Caco-2 (cell line): ENCODE results near the gene SYPL2. TPM values are rescaled to one million over a fixed set of nuclear protein-coding genes. Genes with fewer than 3 reads are reported as not detected.

Source experiments
- BruUV-seq: library from RNA; stranded (reverse); fragments of 400-500 nt; replicated peaks from 2 replicates; lab custom pipeline; 2021; lab: Mats Ljungman, UMichigan
- CTCF ChIA-PET: fragments of 300-600 bp; sonication (Branson Sonifier 250); formaldehyde crosslinking; loops from one replicate; lab custom pipeline; 2022; ENCODE audit warnings: antibody characterized with exemption; lab: Charles Lee
- POLR2A ChIA-PET: fragments of 300-600 bp; sonication (Branson Sonifier 250); formaldehyde crosslinking; loops from one replicate; lab custom pipeline; 2022; ENCODE audit warnings: antibody characterized with exemption; lab: Charles Lee
- DNase-seq, 2 experiments: peaks; one replicate each; pipeline versions ENCODE4 v3.0.0 to v3.0.0-alpha.2; 2020 to 2022
- H3K27me3 ChIP-seq: replicated peaks from 2 replicates; pipeline ENCODE4 v1.6.0; 2011; ENCODE audit warnings: low read length; ENCODE audit not compliant: control insufficient read depth, insufficient read depth
- H3K36me3 ChIP-seq: 2 replicates; pipeline ENCODE4 v1.5.1; 2011; ENCODE audit warnings: low read length; ENCODE audit not compliant: control insufficient read depth, insufficient read depth
- H3K4me1 ChIP-seq: fragments of 250-450 bp; sonication (Bioruptor Pico); 2 replicates; pipeline ENCODE4 v1.5.1; 2020; ENCODE audit warnings: mild to moderate bottlenecking
- H3K4me3 ChIP-seq: 2 replicates; pipeline ENCODE4 v1.5.1; 2011; ENCODE audit warnings: low read depth, mild to moderate bottlenecking, control low read depth, low read length
- H3K9me3 ChIP-seq: fragments of 250-450 bp; sonication (Bioruptor Pico); 2 replicates; pipeline ENCODE4 v1.5.1; 2020; ENCODE audit warnings: mild to moderate bottlenecking, moderate library complexity
- H3K27ac Mint-ChIP-seq: one replicate; pipeline ENCODE4 v1.8.0; 2022; ENCODE audit warnings: mixed read lengths; ENCODE audit not compliant: unreplicated experiment
- H3K27me3 Mint-ChIP-seq: one replicate; pipeline ENCODE4 v1.8.0; 2022; ENCODE audit warnings: mixed read lengths; ENCODE audit not compliant: insufficient read depth, unreplicated experiment
- H3K36me3 Mint-ChIP-seq: one replicate; pipeline ENCODE4 v1.8.0; 2022; ENCODE audit warnings: mild to moderate bottlenecking, mixed read lengths; ENCODE audit not compliant: insufficient read depth, unreplicated experiment
- H3K4me1 Mint-ChIP-seq: one replicate; pipeline ENCODE4 v1.8.0; 2022; ENCODE audit warnings: low read depth, mixed read lengths; ENCODE audit not compliant: unreplicated experiment
- H3K4me3 Mint-ChIP-seq: one replicate; pipeline ENCODE4 v1.8.0; 2022; ENCODE audit warnings: mild to moderate bottlenecking, moderate library complexity, mixed read lengths; ENCODE audit not compliant: unreplicated experiment
- H3K9me3 Mint-ChIP-seq: one replicate; pipeline ENCODE4 v1.8.0; 2022; ENCODE audit warnings: mixed read lengths; ENCODE audit not compliant: unreplicated experiment
- CTCF ChIP-seq, 2 experiments: fragments of 200-600 bp in 1 of 2; IDR thresholded peaks; 1 replicate in 1 of 2; 2 replicates in 1 of 2; pipeline versions ENCODE4 v1.5.1 to v1.8.0; 2011 to 2022; ENCODE audit warnings: antibody characterized with exemption in 1 of 2, control low read depth in 1 of 2, inconsistent platforms in 1 of 2, low read depth in 1 of 2, low read length in 1 of 2, mild to moderate bottlenecking in 1 of 2, moderate library complexity in 1 of 2; ENCODE audit not compliant: insufficient read depth in 1 of 2, severe bottlenecking in 1 of 2, unreplicated experiment in 1 of 2
- intact Hi-C: fragments of 100-400 bp; cut with micrococcal nuclease; formaldehyde crosslinking; loops from one replicate; pipeline ENCODE4 v1.10.0; 2022; ENCODE audit not compliant: unreplicated experiment
- total RNA-seq: library from RNA; stranded (reverse); gene quantifications from 2 replicates; pipeline ENCODE4 v1.2.3, GENCODE V29; 2022

The SYPL2 gene
- total RNA-seq, 1 experiment from 2014 or later, result 0.45 TPM

GRCh38 chr1:109497449-109498160 is 31.3 kb downstream of the SYPL2 start:
- Histone ChIP-seq H3K9me3 (no peaks in the 10 kb centered on the region), H3K4me3 (no peak overlapping the region), H3K4me1 (no peaks in the 10 kb centered on the region), H3K27me3 (no peaks in the 10 kb centered on the region), H3K36me3 (no peaks in the 10 kb centered on the region)
- BruUV-seq, result no TSS peak
- ChIA-PET POLR2A (no interaction called here), CTCF (interaction anchor here (11.6 kb wide), 1 partner anchor 34 kb away, joined by 131 read pairs; no protein-coding TSS in a partner anchor)
- no peak for TF ChIP-seq CTCF (IDR thresholded peaks at IDR 0.05; ENCODE audit: insufficient read depth in 1 of 2, low read depth in 1 of 2, low read length in 1 of 2, severe bottlenecking in 1 of 2, unreplicated experiment in 1 of 2)
- peaks cover 6% of the 10 kb centered on the region for H3K36me3 Mint-ChIP-seq
- no peak overlapping the region for H3K4me3 Mint-ChIP-seq
- intact Hi-C loops, result loop anchor here (1.0 kb wide), 1 partner anchor 35 kb away; no protein-coding TSS in a partner anchor
- no peaks in the 10 kb centered on the region for H3K4me1 Mint-ChIP-seq
- H3K27ac Mint-ChIP-seq, result no peak overlapping the region
- no peak for DNase-seq
- no peaks in the 10 kb centered on the region for H3K27me3 Mint-ChIP-seq
- no peaks in the 10 kb centered on the region for H3K9me3 Mint-ChIP-seq

GRCh38 chr1:109498161-109498801 is 31.9 kb downstream of the SYPL2 start:
- POLR2A ChIA-PET, result no interaction called here

More at GRCh38 chr1:109498161-109498801, 31.9 kb downstream of the SYPL2 start:
- Histone ChIP-seq H3K9me3 (no peaks in the 10 kb centered on the region), H3K4me3 (no peak overlapping the region), H3K36me3 (no peaks in the 10 kb centered on the region), H3K27me3 (no peaks in the 10 kb centered on the region), H3K4me1 (no peaks in the 10 kb centered on the region)
- intact Hi-C loops, result loop anchor here (1.0 kb wide), 1 partner anchor 34 kb away; no protein-coding TSS in a partner anchor
- Mint-ChIP-seq H3K4me3 (no peak overlapping the region), H3K4me1 (no peaks in the 10 kb centered on the region), H3K36me3 (peaks cover 6% of the 10 kb centered on the region), H3K9me3 (no peaks in the 10 kb centered on the region), H3K27ac (no peak overlapping the region), H3K27me3 (no peaks in the 10 kb centered on the region)
- TF ChIP-seq CTCF (IDR thresholded peaks at IDR 0.05; ENCODE audit: insufficient read depth in 1 of 2, low read depth in 1 of 2, low read length in 1 of 2, severe bottlenecking in 1 of 2, unreplicated experiment in 1 of 2), result peak in 1 of 2 experiments; percentile 29
- DNase-seq, result peak in 1 of 2 experiments; percentile 52
- BruUV-seq, result no TSS peak
- CTCF ChIA-PET, result interaction anchor here (11.6 kb wide), 1 partner anchor 33 kb away, joined by 131 read pairs; no protein-coding TSS in a partner anchor
